ENCODE data around the gene KBTBD3.

Gene KBTBD3, protein sequence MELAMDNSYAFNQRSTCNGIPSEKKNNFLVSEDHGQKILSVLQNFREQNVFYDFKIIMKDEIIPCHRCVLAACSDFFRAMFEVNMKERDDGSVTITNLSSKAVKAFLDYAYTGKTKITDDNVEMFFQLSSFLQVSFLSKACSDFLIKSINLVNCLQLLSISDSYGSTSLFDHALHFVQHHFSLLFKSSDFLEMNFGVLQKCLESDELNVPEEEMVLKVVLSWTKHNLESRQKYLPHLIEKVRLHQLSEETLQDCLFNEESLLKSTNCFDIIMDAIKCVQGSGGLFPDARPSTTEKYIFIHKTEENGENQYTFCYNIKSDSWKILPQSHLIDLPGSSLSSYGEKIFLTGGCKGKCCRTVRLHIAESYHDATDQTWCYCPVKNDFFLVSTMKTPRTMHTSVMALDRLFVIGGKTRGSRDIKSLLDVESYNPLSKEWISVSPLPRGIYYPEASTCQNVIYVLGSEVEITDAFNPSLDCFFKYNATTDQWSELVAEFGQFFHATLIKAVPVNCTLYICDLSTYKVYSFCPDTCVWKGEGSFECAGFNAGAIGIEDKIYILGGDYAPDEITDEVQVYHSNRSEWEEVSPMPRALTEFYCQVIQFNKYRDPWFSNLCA

DNA sequence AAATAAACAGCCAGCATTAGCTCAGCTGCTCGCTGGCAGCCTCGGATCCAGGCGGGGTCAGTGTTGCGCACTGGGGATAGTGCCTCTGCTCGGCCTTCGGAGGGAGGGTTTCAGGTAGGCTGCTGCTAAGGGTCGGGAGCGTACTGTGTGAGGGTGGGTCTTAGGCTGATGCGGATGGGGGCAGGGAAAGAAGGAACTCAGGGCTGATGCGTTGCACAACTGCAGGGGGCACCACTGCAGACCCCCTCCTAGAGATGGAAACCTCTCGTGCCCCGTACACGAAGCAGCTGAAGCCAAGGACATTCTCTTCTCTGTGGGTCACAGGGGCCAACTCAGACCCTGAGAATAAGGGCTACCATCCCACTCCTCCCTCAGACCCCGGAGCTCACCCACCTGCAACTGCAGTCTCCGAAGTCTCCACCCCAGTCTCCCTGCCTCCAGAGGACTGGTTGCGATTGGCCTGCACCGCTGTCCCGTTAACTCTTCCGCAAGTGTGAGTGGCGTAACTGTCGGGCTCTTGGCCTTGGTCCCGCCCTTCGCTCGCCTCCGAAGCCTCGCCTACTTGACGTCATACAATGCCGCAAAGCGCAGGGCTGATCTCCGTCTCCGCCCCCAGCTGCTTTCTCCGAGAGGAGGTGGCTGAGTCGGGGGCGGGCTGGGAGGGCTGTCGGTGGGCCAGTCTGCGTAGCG is at the start of gene KBTBD3:
Gene KBTBD3, minus strand, starts transcription at position 429 of the 690 bp plus-strand sequence. CDS start 18,250 bp downstream, outside the sequence.
- peak; percentile 99 for DNase-seq (ENCODE audit: low read depth)
- TF ChIP-seq, protein P1, sequence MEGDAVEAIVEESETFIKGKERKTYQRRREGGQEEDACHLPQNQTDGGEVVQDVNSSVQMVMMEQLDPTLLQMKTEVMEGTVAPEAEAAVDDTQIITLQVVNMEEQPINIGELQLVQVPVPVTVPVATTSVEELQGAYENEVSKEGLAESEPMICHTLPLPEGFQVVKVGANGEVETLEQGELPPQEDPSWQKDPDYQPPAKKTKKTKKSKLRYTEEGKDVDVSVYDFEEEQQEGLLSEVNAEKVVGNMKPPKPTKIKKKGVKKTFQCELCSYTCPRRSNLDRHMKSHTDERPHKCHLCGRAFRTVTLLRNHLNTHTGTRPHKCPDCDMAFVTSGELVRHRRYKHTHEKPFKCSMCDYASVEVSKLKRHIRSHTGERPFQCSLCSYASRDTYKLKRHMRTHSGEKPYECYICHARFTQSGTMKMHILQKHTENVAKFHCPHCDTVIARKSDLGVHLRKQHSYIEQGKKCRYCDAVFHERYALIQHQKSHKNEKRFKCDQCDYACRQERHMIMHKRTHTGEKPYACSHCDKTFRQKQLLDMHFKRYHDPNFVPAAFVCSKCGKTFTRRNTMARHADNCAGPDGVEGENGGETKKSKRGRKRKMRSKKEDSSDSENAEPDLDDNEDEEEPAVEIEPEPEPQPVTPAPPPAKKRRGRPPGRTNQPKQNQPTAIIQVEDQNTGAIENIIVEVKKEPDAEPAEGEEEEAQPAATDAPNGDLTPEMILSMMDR (conservative IDR thresholded peaks at IDR 0.05; ENCODE audit: low read depth, low read length), result peak; percentile 54
- H3K4me3 ChIP-seq (ENCODE audit: low read length), result peak within 1 kb of the TSS; percentile 96

DNA sequence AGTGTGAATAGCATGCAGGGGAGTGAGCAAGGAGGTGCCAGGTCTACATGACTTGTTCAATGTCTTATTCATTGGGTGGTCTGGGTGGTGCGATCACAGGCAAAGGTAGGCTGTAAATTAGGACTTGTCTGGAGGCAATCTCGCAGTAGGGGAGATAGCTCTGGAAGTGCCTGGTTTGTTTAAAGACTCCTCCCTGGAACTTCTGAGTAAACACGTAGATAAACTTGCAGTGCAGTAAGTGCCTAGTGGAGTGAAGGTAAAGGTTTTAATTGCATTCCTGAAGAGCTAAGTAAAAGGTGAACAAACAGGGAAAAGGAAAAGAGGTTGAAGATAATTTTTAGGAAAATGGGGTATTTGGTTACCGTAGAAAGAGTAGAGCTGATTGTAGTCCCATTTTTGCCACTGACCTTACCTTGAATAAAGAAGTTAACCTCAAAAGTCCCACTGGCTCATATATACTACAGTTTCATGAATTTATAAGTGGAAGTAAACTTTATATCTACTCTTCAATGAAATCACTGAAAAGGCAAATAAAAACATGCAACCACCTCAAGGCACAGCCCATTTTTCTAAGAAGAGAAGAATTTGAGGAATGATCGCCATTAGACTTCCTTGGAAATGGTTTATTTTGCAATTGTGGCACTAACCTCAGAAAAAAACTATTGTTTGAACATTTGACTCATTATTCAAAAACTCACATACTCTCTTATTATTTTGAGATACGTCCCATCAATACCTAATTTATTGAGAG is 44.6 kb upstream of the KBTBD3 start:
- H3K4me3 ChIP-seq (ENCODE audit: low read length), result no peak overlapping the region
- TF ChIP-seq, protein P1 (conservative IDR thresholded peaks at IDR 0.05; ENCODE audit: low read depth, low read length), result no peak
- no peak for DNase-seq (ENCODE audit: low read depth)

DNA sequence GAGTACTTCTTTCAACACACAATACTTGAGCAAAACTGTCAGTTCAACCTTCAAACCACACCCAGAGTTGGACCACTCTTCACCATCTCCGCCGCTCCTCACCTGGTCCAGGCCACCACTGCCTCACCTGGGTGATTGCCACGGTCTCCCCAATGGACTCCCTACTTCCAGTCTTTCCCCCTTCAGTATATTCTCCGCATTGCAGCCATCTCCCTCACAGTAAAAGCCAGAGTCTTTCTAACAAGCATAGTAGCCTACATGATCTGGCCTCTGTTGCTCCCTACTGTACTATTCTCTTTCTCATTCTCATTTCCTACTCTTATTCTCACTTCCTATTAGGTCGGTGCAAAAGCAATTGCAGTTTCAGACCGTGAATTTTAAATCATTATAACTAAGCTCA is 28.8 kb upstream of the KBTBD3 start:
- TF ChIP-seq, protein P1 (conservative IDR thresholded peaks at IDR 0.05; ENCODE audit: low read depth, low read length), result no peak
- no peak overlapping the region for H3K4me3 ChIP-seq (ENCODE audit: low read length)
- DNase-seq (ENCODE audit: low read depth), result no peak

DNA sequence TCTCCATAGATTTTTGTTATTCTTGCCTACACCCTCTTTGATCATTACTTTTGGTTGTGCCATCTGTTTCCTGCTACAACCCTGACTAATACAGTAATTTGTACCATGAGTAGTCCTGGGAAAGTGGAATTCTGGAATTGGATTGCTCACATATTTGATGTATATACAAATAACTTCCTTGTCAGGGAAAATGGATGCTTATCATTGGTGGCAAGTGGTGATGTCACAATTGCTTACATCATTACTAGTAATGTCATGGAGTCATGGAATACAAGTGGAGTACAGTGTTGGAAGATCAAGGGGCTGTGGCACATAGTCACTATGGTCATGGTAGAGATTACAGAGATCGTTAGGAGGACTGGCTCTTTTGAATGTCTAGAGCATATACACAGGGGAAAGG is 24.7 kb upstream of the KBTBD3 start:
- H3K4me3 ChIP-seq (ENCODE audit: low read length), result no peak overlapping the region
- TF ChIP-seq, protein P1 (conservative IDR thresholded peaks at IDR 0.05; ENCODE audit: low read depth, low read length), result no peak
- no peak for DNase-seq (ENCODE audit: low read depth)

DNA sequence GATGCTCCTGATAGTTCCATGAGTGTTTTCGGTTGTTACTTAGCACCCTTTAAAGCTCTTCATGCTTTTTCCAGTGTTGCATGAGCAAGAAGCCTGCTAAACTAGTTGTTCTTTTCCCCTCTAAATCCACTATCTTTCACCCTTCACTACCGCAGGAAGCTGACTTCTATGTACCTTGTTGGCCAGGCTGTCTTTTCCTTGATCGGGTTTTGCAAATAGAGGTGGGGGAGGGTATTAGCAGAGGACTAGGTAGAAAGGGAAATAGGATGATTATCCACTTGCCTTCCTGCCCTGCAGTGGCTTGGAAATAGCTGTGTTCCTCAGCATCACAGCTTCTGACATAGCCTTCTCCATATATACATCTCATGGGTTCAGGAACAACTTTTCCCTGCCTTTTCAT is 24.2 kb upstream of the KBTBD3 start:
- no peak overlapping the region for H3K4me3 ChIP-seq (ENCODE audit: low read length)
- TF ChIP-seq, protein P1 (conservative IDR thresholded peaks at IDR 0.05; ENCODE audit: low read depth, low read length), result no peak
- DNase-seq (ENCODE audit: low read depth), result no peak

DNA sequence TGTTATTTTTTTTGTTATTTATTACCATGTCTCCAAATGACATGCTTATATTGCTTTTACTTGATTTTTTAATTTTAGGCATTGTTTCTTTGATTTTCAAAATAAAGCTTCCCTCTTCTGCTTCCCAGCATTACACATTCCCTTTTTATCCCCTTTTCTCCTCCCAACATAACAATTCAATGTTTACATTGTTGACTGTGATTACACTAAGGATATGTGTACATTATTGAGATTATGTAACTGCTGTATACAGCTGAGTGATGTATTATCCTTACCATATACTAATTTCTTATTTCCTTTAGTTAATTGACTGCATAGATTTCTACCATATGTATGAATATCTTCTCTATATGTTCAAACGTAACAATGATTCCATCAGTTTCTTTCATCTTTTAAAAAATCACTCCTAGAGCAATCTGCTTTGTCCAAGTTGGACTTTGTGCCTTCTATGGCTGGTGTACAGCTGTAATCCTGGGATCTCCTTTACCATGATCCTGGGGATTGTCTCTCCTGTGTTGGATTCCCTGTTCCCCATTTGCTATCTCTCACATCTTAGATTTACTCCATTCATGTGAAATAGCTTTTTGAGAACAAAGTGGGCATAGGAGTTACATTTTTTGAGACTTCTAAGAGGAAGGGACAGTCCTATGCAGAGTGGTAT is 21.9 kb upstream of the KBTBD3 start:
- no peak for DNase-seq (ENCODE audit: low read depth)
- no peak overlapping the region for H3K4me3 ChIP-seq (ENCODE audit: low read length)
- TF ChIP-seq, protein P1 (conservative IDR thresholded peaks at IDR 0.05; ENCODE audit: low read depth, low read length), result no peak

All from retinal pigment epithelial cell (primary cell).